NCI-H1105 (cell line): ENCODE data around the gene DIRAS3.
"Not testable (repeated sequence)": the region's sequence is repeated elsewhere in the genome, so short reads cannot be mapped to it uniquely, and the experiment has no call there.

ENCODE experiments used
- DNase-seq: peaks from one replicate; lab custom pipeline; 2025; lab: John Stamatoyannopoulos, UW

Gene DIRAS3

DNA sequence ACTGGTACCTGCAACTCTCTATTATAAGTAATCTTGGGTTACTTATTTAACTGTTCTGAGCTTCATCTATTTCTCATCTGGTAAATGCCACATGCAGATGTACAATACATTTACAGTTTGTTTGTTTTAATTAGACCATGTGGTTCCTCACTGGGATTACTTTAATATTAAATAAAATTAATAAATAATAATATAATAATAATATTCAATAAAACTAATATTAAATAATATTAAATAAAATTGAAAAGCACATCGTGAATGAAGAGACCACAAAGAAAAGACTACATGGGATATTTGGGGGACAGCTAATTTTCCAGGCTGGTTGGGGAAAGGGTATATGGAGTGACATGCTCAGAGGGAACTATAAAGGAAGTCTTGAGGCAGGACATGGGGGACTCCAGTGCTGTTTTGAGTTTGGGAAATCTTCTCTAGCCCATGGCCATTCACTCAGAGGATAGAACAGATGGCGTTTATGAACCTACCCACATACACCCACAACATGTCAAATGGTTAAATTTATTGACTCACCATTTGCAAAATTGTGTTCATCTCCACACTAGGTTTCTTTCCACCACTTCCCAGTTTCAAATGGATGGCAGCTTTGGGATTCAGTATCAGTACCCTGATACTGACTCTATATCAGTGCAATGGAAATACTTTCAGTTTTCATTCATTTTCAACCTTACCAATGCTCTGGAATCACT is 25.6 kb downstream of the DIRAS3 start:
- no peak for DNase-seq

DNA sequence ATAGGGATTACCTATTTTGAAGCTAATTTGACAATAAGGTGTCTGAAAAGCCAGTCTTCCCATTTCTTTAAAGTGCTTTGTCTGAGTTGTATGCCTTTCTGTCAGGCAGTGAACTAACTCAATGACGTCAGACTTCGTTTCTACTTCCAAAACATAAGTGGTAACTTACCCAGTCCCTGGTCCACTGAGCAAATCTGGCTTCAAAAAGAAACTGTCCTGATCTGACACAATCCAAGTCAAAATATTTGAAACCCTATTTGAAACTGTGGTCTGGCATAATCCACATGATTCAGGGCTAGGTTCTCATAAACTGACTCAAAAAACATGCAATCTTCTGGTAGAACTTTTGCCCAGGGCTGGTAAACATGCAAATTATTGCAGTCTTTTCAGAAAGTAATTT is 34.0 kb downstream of the DIRAS3 start:
- no peak for DNase-seq

DNA sequence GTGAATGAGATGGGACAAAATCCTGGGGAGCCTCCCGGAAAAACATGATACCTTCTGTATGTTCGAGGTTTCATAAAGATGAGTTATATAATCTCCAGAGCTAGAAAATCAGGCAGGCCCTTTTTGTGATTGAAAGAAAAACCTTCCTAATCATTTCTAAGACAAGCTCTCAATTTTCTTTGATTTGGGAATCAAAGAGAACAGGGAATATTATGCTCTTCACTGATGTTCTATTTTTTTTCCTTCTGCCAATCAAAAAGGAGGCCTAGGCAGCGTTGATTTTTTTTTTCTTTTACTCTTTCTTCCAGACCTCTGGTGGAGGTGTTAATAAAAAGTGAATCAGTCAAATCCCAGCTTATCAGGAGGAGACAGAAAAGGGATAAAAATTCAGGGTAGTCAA is 34.5 kb downstream of the DIRAS3 start:
- no peak for DNase-seq

DNA sequence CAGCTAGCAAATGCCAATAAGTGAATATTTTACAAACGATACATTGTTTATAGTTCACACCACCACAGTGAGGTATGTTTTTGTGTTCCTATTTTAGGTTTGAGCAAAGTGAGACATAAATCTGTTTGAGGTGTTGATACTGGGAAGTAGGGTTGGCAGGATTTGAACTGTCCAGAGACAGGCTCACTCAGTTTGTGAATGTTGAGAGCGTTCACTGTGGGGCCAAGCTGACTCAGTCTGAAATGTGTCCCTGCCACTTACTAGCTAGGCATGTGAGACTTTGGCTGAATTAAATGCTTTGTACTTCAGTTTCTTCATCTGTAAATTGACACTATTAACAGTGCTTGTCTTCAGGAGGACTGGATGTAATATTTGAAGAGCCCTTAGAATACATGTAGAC is 35.1 kb downstream of the DIRAS3 start:
- DNase-seq = no peak

DNA sequence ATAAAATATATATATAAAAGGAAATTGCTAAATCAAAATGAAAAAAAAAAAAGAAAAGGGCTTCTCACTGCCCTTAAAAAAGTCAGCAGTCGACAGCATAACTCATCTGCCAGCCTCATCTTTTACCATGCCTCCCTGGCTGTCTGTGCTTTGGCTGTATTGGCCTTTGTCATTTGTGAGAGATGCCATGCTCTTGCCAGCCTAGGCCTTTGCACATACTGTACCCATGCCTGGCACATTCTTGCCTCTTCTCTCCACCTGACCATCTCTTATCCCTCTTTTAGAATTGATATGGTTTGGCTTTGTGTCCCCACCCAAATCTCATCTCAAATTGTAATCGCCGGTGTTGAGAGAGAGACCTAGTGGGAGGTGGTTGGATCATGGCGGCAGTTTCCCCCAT is 37.1 kb downstream of the DIRAS3 start:
- no peak for DNase-seq

DNA sequence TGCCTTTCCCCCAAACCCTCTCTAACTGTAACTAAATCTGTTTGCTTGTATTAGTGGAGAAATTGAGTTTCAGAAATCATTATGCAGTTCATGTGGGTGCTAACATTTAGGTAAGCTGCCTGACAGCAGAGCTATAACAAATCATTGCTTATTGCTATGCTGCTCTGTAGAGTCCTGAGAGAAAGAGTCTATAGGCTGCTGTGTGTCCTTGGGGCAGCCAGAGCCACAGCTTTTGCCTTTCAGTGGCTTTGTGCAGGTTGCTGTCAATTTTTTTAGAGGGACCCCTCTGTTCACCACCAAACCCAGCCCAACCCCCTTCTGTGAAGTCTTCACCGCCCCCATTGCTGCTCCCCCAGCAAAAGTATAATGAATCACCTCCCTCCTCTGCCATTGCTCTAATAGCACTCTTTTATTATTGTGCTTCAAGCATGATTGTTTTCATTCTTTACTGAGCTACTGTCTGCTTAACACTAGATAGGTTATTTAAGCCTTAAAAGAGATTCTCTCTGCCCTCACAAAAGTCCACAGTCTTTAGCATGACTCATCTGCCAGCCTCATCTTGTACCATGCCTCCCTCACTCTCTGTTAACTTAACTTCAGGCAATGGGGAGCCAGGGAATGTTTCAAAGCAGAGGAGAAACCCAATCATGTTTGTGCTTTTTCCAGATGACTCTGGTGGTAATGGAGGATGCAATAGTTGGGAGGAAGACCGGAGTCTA is 38.6 kb downstream of the DIRAS3 start:
- no peak for DNase-seq

DNA sequence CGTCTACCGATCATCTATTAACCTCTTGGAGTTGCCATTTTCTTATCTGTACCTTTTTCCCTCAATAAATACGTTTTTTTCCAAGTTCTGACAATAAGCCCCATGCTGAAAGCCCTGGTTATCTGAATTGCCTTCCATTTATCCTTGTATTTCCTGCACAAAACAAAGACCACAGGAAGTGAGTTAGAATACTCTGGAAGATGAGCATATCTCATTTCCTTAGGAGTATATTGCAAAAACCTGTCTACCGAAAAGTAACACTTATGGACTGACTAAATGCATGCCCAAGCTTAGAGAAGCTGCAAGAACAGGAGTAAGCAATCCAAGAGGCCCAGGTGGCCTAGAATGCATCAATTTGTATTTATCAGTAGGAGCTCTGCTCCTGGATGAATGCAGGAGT is 39.9 kb downstream of the DIRAS3 start:
- no peak for DNase-seq

DNA sequence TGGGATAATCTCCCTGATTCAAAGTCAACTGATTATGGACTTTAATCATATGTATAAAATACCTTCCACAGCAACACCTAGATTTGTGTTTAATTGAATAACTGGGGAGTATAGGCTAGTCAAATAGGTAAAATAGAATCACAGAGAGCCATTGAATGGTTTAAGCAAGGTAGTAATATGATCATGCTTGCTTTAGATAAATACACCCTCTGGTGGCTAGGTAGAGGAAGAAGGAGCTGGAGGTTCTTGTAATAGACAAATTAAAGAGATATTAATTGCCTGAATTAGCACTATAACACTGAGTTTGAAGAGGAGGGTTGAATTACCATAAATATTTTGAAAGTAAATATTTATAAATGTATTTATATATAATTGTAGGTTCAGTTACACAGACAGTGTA is 40.3 kb downstream of the DIRAS3 start:
- peak; percentile 33 for DNase-seq

DNA sequence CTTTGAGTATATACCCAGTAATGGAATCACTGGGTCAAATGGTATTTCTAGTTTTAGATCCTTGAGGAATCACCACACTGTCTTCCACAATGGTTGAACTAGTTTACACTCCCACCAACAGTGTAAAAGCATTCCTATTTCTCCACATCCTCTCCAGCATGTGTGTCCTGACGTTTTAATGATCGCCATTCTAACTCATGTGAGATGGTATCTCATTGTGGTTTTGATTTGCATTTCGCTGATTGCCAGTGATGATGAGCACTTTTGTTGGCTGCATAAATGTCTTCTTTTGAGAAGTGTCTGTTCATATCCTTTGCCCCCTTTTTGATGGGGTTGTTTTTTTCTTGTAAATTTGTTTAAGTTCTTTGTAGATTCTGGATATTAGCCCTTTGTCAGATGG is 46.8 kb downstream of the DIRAS3 start:
- not testable (repeated sequence) for DNase-seq

DNA sequence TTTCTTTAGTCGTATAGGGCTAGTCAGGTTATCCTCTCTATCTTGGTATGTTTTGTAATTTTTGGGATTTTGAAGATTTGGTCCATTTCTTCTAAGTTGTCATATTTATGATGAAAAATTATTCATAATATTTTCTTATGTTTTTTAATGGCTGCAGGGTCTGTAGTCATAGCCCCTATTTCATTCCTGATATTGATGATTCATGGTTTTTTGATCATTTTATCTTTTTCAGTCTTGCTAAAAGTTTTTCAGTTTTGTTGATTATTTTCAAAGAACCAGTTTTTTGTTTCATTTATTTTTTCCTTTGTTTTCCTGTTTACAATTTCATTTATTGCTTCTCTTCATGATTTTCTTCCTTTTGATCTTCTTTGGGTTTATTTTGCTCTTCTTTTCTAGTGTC is 50.2 kb downstream of the DIRAS3 start:
- no peak for DNase-seq

DNA sequence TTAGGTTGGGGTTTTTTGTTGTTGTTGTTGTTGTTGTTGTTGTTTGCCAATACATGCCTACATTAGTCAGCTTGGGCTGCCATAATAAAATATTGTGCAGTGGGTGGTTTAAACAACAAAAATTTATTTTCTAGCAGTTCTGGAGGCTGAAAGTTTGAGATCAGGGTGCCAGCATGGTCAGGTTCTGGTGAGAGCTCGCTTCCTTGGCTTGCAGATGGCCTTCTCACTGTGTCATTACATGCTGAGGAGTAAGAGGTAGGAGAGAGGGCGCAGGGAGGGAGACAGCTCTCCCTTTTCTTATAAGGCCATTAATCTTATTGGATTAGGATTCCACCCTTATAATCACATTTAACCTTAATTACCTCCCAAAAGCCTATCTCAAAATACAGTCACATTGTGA is 52.7 kb downstream of the DIRAS3 start:
- DNase-seq = no peak
